Ureter (tissue), 1 donor: ENCODE data around the gene ATE1. TPM values are rescaled to one million over a fixed set of nuclear protein-coding genes. Genes with fewer than 3 reads are reported as not detected.
"Not testable (repeated sequence)": the region's sequence is repeated elsewhere in the genome, so short reads cannot be mapped to it uniquely, and the experiment has no call there.

Source experiments
- DNase-seq: peaks from one replicate; pipeline ENCODE4 v3.0.0-alpha.2; 2020; ENCODE audit warnings: low spot score
- total RNA-seq: library from RNA; stranded (reverse); gene quantifications from one replicate; pipeline ENCODE4 v1.2.4, GENCODE V29; 2023
- donor health status: DM: yes; HTN: yes; CAD: no.

Gene ATE1
- 36.0 TPM for total RNA-seq

DNA sequence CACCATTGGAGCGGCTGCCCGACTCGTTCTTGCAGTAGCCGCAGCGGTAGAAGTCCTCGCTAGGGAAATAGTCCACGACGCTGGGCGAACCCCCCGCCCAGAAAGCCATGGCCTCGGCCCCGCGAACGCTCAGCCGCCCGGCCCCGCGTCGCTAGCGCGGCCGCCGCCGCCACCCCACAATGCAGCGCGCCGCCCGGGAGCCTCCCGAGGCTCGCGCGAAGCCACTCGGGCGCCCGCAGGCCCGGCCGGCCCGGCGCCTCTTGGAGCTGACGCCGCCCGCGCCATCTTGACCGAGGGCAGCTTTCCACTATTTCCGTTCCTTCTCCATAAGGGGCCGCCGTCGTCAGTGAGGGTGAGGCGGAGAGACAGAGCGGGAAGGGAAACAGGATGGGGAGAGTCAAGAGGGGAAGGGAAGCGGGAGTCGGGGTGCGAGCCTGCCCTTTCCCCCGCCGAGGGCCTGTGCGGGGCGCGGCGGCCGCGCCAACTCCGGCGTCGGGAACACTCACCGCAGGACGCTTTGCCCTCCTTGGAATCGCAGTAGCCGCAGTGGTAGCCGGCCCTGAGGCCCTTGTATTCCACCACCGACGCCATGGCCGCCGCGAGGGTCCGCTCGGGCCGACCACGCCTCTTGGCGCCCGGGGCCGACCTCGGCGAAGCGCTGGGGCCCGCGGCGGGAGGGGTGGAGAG lies at the start of gene ATE1:
Gene ATE1 (minus strand): TSS at position 191 of the 687 bp plus-strand sequence. CDS start 82 bp downstream, at position 109.
- DNase-seq = peak; percentile 93

DNA sequence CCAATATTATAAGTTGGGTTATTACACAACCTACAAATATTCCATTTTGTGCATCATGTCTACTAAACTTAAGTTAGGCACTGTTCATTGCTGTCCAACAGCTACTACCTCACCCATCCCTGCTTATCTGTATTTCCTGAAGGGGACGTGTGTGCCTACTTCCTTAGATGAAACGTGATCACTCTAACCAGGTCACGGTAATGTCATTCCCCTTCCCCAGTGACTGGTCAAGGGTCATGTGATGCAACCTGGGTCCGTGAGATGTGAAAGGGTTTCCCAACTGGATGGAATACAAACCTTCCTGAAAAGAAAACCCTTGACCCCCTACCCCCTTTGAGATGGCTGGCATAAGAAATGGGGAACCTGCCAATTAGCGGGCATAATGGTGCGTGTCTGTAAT lies 48.8 kb upstream of the ATE1 start:
- no peak for DNase-seq

DNA sequence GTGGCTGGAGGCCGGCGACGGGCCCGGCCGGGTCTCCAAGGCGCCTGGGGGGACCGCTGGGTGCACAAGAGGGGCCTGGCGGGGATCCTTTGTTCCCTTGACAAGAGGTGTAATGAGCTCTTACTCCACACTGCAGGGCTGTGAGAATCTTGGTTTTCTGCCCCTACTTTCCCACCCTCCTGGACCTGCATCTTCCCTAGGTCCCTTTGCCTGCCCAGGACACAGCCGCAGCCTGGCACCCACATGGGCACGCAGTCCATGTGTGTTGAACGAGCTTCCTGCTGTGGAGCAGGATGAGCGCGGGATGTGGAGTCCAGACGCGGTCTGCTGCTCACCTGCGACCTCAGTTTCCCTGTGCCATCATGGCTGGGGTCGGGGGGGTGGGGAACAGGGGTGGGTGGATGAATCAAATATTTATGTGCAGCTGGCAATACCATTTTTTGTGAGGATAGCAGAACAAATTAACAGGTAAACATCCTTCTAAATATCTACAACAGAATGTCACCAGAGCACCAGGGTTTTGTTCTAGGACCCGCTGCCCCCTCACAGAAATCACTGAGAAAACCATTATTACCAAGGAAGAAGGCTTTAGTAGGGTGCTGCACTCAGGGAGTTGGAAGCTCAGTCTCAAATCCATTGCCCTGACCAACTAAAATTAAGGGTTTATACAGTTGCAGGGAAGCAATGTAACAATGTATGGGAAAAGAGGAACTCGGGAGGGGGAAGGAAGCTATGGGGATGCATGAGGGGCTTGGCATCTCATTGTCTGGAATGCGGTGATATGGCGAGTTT lies 47.7 kb upstream of the ATE1 start:
- DNase-seq = no peak

DNA sequence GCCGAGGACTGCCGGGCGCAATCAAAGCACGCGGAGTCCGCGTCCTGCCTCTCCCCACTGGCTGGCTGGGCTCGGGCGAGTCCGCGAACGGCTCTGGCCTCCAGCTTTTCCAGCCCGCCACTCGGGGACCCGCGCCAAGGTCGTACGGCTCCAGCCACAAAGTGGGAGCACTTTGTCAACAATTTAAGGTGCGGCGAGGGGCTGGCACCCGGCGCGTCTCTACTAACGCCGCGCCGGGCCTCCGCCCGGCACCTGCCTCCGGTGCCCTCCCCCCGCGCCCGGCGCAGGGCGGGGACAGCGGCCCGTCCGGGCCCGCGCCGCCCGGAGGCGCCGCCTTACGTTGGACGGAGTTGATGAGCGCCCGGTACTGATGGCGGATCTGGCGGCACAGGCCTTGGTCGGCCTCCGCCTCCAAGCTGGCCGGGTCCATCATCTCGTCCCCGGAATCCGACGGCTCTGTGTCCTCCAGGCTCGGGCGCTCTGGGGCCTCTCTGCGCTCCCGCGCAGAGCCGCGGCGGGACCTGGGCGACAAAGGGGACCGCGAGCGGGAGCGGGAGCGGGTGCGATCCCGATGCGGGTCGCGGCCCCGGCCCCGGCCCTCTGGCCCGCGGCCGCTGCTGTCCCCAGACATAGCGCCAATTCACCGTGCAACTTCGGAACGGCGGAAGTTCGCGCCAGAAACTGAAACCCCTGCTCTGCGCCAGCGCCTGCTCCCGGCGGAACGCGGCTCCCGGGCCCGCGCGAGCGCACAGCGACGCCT lies 46.9 kb upstream of the ATE1 start, which contains the start of gene NSMCE4A:
Gene NSMCE4A (minus strand): TSS at position 683 of the 760 bp plus-strand sequence. CDS start 52 bp downstream, at position 631.
- DNase-seq = peak; percentile 81

DNA sequence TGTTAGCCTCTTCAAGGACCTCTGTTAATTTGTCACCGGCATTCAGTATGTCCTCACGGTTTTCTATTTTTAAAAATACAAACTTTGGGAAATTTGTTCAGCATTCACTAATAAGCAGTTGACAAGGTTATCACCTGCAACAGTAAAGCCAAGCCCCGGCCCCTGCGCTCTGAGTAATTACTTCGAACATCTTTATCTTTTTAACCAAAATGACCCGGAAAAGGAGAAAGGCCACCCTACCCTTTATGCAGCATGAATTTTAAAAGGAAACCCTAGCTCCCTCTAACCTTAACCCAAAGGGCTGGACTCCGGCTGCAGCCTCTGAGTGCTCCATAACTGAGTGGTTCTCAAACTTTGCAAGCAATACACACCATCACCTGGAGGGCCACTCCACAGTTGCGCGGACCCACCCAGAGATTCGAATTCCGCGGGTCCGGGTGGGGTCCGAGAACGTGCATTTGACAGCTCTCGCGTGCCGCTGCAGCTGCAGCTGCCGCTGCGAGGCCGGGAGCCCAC lies 46.2 kb upstream of the ATE1 start:
- DNase-seq = no peak

DNA sequence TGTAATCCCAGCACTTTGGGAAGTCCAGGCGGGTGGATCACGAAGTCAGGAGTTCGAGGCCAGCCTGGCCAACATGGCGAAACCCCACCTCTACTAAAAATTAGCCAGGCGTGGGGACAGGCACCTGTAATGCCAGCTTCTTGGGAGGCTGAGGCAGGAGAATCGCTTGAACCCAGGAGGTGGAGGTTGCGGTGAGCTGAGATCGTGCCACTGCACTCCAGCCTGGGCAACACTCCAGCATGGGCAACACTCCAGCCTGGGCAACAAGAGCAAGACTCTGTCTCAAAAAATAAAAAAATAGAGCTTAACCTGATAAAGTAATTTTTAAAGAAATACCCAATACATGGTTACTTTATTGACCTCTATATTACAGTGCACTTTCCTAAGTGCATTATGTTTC lies 41.3 kb upstream of the ATE1 start:
- DNase-seq = not testable (repeated sequence)

DNA sequence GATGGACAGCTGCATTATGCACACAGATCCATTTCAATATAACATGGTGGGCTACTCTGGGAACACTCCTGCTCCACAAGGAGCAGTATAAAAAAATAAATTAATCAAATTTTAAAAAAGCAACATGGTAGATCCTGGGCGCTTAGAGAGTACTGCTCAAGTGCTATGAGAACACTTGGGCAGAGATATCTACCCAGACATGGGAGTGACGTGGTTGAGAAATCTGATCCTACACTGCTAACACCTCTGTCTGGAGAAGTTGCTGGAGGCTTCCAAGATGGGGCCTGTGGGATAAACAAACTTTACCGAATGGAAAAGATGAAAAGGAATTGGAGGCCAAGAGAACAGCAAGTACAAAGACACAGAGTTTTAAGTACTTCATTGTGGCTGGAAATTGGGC lies 38.2 kb upstream of the ATE1 start:
- DNase-seq = no peak

DNA sequence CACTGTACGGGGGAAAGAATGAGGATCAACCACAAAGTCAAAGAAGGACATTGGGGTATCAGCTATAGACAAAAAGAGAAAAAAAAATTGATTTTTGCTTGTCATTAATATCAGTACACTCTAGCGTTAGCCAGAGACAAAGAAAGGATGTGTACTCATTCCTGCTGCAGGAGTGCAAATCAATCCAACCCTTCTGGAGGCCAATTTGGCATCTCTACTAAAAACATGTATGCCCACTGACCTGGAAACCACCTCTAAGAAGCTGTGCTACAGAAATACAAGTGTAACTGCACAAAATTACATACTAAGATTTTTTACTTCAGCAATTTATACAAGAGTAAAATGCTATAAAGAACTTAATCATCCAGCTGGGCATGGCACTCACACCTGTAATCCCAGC lies 33.6 kb upstream of the ATE1 start:
- DNase-seq = no peak

DNA sequence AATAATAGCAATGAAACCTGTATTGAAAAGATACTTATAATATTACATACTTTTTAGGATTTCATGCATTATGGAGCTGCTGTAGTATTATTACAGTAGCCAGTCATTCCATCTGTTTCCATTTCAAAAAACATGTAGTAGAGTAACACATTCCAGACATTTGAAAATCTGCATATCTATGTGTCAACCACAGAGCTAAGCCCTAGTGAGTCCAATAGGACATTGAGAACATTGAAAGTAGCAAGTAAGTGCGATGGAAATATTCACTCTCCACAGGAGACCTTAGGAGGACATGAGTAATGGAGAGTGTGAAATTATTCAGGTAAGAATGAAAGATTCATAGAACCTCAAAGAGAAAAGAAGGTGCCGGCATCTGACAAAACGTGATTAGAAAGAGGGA lies 31.8 kb upstream of the ATE1 start:
- DNase-seq = no peak

DNA sequence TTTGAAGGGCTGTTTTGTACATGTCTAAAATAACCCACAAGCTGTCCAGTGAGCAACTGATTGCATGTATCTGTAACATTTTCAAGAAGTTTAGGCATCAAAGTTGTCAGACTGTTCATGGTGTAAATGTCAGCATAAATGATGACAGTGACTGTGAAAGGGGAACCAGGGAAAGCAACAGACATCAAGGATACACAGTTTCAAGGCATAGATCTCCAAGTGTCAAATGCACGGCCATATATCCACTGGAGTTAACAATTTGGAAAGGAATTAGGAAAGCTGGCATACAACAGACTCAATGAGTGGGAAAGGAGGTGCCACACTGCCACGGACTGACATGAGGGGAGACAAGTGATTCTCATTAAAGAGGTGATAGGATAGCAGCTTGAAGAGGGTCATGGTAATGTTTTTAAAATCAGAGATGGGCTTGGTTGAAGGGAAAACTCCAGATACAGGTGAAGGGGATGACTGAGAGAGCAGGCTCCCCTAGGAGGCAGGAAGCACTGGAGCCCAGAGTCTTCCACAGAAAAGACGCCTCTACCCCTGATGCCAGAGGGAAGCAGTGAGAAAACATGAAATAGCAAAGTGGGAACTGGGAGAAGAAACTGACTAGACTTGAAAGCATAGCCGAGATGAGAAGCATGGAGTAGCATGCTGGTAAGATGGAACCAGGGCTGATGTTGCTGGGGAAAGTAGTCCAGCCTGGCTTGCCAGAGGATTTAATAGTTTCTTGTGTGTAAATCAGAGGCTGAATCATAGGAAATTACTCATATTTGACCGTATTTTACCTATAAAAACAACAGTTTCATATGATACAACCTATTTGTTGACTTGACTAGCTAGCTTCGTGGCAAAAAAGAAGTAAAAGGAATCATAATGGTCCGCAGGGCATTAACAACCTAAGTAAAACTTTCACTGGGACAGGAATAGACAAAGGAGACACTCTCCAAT lies 28.6 kb upstream of the ATE1 start:
- DNase-seq = no peak

DNA sequence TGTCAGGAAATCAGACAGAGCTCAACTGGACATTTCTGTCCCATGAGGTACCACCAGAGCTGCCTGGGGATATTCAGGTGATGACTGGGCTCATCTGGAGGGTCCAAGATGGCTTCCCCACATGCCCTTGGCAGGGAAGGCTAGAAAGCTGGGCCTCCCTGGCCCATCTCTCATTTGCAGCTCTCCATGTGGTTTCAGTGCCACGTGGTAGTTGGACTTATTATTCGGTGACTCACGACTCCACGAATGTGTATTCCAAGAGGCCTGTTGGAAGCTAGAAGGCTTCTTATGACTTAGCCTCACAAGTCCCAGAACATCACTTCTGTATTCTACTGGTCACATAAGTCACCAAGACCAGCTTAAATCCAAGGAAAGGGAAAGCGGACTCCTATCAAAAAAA lies 24.4 kb upstream of the ATE1 start:
- no peak for DNase-seq

DNA sequence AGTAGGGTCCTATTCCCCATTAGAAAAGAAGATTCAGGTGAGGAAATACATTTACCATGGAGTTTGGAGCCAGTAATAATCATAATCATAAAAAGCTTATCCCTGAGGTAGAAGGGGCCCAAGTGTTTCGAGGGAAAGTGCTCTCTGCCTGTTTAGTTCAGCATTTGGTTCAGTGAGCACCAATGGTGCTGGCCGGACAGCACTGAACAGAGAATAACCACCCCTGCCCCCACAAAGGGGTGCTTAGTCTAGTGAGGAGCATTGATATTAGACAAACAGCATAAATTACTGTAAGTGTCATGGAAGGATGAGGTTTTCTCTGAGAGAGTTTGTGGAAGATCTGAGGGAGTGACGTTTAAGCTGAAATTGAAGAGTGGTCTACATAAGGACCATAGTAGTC lies 21.6 kb upstream of the ATE1 start:
- no peak for DNase-seq

DNA sequence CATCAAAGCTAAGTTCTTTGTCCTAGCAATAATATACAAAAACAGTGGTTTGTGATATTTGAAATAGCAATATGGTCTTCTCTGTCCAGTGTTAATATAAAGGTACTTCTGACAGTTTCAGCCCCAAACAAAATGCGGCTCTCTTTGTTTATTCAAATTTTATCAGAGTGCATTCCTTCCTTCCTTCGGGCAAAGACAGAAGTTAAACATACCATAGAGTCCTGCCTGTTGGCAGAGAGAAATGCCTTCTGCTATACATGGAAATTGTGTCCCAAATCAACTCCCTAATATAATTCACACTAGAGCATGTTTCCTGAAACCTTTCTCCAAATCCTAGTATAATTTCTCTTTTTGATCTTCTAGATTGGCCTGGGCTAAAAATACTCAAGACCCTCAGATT lies 21.2 kb upstream of the ATE1 start:
- DNase-seq = no peak

DNA sequence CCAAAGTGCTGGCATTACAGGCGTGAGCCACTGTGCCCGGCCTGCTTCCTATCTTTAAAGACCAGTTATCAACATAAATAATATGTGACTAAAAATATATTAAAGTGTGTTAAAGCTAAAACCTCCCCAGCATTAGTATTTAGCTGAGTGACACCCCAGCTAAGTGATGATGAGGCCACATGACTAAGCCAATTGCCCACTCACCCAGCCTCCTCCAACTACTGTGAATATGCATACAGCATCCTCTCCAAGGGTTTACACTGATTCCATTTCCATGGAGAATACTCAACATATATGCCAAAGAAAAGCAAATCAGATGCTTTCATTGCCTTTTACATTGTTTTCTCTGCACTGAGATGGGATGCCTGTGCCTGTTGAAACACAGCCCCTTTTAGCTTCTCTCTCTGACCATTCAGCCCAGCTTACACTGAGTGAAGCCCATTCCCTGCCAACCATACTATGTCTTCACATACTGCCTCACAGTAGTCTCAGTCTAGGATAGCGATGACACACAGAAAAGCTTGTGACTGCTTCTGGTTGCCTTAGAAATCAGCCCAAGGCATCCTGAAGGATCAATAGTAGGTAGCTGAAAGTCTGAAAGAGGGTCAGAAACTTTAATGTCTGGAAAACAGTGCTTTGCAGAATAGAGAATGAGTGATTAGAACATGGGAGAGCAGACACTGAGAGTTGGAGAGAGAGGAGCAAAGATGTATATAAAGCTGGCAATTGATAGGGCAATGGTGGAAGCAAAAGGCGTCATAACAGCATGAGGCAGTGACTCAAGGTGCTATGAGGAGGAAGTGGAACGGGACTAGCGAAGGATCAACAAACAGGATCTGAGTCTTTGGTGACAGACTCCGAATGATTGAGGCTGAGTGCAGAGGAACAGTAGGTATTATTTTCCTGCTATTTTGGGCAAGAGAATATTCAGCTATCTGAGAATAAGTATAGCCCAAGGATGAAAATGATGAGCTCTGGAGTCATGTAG lies 19.8 kb upstream of the ATE1 start:
- DNase-seq = no peak

DNA sequence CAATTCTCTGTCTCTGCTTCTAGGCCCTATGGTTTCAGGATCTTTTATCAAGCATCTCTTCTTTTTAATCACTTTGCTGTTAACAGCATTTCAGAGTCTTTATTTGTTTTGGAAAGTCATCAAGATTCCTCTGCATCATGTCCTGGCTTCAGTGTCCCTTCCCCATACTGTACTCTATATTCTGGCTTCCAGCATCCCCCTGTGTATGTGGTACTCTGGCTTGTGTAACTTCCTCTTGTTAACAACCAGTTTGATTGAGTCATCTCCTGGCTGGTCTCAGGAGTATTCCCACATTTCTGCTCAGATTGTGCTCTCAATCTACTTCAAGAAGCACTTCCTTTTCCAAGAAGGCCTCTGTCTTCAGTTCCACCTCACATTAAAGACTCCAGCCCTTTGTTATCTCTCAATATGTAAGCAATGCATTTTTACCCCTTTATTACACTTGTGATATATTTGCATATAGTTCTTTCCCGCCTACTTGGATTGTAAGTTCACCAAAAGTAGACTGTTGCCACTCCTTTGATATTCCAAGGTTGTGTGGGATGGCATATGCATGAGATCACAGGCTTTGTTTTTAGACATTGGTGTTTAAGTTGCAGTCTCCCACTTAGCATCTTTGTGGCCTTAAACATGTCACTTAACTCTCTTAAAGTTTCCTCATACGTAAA lies 15.1 kb upstream of the ATE1 start:
- DNase-seq = no peak

DNA sequence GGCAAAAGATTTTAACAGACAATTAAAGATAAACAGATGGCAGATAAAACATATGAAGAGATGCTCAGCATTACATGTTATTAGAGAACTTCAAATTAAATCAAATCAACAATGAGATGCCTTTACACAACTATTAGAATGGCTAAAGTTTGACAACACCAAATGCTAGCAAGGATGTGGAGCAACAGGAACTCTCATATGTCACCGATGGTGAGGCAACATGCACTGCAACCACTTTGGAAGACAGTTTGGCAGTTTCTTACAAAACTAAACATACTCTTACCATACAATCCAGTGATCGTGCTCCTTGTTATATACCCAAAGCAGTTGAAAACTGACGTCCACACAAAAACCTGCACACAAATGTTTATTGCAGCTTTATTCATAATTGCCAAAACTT lies 13.7 kb upstream of the ATE1 start:
- DNase-seq = no peak

DNA sequence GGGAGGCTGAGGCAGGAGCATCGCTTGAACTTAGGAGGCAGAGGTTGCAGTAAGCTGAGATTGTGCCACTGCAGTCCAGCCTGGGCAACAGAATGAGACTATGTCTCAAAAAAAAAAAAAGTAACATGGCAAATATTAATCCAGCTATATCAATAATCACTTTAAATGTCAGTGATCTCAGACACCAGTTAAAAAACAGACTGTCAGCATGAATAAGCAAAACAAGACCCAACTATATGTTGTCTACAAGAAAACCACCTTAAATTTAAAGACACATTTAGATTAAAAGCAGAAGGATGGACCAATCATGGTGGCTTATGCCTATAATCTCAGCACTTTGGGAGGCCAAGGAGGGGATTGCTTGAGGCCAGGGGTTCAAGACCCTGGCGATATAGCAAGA lies 8.5 kb upstream of the ATE1 start:
- DNase-seq = no peak

DNA sequence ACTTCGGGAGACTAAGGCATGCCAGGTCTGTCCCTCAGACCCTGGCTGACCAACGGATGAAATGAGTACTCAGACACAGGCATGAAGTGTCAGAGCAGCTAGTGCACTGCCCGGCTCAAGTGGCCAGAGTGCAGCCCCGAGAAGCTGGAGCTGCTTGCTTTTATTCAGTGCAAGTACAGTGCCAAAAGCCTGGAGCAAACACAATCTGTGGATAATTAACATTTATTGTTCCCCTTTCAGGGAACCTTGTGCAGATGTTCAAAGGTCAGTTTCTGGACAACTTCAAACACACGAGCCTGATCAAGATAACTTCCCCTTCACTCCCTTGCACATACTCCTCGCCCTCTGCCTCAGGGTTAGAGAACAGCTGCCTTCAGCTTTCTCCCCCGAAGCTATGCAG lies 7.9 kb upstream of the ATE1 start:
- DNase-seq = no peak
